Stimulated activated CD4-positive, alpha-beta T cell treated with anti-CD3 and anti-CD28 coated beads, Interleukin-4, amount 100 ng/mL, for 1 hour (primary cell): ENCODE data around the gene TRIM26.

Experiments used
- DNase-seq: peaks from one replicate; pipeline ENCODE4 v3.0.0-alpha.2; 2020

Gene TRIM26

DNA sequence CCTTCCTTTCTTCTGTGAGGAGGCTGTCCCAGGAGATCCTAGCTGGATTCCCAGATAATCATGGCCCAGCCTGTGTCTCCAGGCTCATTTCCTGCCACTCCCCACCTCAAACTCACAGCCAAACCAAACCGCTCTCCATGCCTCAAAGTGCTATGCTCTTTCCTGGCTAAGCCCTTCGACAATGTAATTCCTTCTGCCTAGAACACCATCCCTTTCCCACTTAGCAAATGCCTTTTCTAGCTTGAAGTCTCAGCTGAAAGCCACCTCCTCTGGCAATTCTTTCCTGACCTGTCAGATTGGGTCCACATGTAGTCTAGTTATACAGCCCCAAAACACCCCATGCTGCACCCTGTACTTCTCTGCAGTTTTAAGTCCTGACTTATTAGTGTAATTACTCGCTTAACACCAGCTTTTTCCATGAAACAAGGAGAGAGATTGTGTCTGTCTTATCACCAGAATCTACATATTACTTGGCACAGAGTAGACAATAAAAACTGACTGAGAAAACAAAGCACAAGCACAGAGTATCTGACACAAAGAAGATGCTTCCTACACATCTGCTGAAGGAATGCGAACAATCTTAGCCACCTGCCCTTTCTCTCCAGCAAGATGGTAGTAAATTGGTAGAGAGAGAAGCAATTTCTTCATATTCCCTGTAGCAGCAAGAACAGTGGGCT lies 5.4 kb downstream of the TRIM26 start:
- DNase-seq, result no peak

DNA sequence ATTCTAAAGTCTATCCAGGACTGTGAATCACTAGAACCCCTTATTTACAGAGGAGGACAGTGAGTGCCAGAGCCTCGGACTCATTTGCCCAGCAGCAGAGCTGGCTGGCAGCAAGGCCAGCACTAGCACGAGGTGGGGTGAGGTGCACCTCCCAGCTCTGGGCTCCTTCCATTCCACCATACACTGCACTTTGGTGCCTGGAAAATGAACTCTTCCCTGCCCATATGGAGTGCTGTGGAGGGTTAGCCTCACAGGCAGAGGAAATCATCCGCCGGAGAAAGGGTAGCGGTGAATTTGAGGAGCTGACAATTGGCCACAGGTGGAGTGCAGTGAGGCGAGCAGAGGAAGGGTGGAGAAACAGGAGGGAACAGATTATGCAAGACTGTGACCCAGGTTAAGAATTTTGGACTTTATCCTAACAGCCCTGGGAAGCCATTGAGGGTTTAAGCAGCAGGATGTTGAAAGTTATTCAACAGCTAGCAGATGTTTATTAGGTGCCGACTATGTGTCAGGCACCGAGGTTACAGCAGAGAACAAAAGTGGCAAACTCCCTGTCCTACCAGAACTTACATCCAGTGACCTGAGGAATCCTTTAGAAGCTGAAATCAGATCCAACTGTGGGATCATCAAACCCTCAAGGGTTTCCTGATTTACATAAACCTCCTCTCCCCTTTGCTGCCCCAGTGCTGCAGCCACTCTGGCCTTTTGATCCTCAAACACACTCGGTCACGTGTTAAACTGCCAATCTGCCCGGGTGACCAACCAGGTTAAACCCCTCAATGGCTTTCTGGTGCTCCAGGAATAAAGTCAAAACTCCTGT lies 6.2 kb downstream of the TRIM26 start:
- DNase-seq, result no peak

DNA sequence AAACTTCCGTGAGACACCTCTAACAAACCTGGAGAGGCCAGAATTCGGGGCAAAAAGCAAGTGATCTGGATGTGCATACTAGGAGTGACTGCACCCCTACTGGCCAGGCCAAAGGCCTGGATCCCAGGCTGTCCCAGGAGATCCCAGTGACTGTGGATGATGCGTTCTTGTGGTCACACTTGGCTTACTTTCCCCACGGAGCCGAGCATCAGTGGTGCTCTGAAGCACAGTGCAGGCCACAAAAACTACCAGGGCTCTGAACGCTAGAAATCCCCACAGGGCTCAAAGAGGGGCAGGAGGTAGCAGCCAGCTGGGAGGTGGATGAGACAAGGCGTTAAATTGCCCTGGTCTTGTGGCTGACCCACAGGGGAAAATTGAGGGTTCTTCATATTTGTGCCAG lies 7.1 kb downstream of the TRIM26 start:
- DNase-seq, result no peak

DNA sequence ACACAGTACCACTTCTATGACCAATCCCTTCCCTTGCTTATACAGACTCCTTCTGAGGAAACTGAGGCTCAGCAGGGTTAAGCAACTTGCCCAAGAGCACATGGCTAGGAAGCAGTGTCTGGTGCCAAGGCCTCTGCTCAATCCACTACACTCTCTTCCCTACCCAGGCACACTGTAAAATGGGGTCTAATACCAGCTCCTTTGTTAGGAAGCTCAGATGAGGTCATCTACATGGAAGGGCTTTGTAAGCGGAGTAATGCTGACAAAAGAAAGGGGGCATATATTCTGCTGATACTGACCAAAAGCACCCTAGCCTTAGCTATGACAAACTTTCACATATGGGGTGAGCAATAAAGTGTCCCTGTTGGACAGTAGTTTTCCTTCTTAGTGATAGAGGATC lies 9.1 kb downstream of the TRIM26 start:
- DNase-seq, result no peak

DNA sequence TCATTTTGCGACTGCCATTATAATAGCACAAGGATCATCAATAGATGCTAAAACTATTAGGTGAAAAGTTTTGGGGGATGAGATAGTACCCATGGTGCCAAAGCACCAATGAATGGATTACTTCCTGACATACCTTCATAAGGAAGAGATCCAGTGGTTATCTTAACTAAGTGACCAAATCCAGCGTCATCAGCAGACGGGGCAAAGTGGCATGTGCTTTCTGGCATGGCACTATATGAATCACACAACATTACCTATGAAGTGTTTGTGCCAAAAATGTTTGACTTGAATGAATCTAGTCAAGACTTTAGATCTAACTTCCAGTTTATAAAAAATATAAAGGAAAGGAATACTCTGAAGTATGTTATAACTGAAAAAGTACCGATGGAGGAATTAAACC lies 10.8 kb downstream of the TRIM26 start:
- DNase-seq, result no peak

DNA sequence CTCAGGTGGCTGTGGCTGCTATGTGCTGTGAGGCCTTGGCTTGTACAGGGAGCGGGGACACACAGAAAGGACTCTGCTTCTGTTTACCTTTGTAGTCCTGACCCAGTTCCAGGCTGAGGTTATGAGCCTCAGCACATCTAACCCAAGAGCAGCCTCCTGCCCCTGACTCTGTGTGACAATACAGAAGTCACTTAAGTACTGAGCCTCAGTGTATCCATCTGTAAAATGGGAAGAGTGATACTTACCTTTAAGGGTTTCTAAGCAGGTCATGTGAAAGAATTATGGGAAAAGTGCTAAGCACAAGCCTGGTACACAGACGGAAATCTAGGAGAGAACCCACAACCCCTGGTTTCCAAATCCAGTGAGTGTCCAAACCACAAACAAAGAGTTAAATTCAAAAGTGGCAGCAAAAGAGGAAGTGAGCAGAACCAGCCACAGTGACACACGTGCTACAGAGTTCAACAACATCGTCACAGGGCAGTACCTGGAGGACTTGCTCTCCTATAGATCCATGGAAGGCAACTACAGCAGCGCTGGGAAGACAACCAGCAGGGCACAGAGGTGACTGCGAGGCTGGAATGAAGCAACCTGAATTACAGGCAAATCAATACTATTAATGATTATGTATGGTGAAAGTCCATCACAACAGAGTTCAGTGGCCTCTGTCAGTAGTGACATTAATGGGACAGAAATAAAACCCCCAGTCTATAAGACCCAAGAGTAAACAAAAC lies 12.5 kb downstream of the TRIM26 start:
- no peak for DNase-seq

DNA sequence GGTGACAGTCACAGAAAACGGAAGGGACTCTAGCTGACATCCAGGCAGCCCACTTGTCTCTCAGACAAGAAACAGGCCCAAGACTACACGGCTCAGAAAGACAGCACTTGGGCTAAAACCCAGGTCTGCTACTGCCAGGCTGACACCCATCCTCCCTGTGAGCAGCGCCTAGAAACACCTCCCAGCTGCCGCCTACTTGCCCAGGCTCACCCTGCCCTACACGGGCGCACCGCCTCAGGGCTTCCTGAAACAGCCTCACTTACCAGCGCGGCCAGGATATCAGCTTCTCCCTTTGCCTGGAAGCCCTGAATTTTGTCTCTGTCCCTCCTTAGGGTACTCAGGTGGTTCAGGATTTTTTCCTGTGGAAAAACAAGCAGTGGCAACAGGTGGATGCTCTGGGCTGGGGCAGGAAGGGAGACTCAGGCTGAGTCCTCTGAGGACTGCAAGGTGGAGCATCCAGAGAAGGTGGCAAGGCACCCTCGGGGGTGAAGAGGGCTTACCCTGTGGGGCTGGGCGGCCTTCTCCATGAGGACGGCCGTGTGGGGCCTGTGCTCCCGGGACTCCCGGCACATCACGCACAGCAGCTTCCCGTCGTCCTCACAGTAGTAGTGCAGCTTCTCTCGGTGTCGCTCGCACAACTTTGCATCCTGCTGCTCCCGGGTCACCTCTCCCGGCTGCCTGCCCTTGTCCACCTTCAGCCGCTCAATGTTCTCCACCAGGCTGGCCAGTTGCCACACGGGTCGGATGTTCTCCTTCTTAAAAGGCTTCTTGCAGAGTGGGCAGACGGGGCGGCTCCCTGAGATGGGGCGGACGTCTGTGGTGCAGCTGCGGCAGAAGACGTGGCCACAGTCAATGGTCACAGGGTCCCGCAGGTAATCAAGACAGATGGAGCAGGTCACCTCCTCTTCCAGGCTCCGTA lies 14.8 kb downstream of the TRIM26 start:
- DNase-seq, result no peak

DNA sequence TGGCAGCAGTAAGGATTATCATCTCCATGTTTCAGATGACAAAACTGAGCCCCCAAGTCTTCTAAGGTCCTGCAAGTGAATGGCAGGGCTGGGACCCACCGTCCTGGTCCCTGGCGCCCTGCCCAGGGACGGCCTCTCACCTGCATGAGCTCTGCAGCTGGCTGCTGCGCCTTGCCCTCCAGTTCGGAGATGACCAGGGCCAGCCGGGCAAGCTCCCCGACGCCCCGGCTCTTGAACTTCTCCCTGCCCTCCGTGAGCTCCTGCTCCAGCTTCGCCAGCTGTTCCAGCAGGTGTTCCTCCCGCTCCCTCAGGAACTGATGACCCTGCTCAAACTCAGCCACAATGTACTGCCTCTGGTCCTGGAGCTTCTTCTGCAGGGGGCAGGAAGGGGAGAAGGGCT lies 16.8 kb downstream of the TRIM26 start:
- no peak for DNase-seq

DNA sequence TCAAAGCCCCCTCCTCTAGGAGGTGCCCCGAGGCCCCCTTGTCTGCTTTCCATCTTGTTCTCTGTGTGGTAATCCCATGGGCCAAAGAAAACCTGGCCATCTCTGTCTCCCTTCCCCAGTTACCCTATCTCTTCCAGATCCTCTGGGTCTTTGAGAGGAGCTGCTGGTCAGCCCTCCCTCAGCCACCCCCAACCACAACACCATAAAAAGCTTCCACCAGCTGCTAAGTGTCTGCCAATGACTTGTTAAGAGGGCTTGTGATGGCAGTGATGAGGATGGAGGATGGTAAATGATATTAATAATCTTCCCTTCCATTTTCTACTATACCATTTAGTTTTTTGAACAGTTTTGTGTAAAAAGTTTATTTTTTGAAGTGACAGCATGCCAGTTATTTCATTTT lies 17.3 kb downstream of the TRIM26 start:
- DNase-seq, result no peak

DNA sequence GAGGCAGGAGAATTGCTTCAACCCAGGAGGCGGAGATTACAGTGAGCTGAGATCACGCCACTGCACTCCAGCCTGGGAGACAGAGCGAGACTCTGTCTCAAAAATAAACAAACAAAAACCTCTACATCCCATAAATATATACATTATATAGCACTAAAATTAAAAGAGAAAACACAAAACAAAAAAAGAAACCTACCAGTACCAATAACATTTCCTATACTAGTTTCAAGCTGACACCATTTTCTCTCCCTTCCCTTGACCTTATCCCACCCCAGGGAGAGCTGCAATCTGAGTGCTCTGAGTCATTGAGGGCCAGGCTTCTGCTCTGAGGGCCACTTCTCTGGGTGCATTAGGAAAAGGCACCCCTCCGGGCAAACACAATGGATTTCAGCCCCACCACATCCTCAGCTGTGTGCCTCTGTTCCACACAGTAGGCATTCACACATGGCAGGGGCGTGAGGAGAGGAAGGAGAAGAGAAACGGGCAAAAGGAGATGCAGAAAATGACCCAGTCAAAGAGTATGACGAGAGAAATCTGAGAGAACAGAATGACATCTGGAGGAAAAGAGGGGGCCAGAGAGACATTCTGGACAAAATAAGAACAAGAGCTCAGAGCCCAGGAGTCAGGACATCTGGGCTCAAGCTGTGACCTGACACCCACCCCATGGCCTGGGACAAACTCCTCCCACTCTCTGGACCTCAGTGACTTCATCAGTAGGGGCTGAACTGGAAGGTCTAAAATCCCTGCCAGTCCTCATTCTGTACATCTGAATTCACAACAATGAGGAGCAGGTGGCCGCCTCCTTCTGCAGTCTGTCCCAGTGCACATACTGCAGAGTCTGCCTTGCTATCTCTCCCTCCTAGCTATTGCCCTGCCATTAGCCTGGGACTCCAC lies 18.2 kb downstream of the TRIM26 start:
- DNase-seq, result no peak

DNA sequence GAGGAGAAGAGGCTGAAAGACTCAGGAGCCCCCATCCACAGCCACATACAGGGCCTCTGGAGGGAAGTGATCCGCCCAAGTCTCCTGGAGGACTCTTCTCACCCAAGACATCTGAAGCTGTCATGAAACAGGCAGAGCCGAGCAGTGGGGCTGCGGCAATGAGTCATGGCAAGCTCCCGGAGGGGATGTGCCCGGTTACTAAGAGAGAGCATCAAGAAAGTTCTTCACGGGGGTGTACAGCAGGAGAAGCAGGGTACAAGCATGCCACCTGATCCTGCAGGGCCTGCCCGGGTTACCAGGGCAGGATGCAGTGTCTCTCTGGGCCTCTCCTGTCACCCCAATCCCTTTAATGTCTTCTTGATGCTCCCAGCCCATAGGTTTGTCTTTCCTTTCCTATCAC lies 21.1 kb downstream of the TRIM26 start:
- no peak for DNase-seq

DNA sequence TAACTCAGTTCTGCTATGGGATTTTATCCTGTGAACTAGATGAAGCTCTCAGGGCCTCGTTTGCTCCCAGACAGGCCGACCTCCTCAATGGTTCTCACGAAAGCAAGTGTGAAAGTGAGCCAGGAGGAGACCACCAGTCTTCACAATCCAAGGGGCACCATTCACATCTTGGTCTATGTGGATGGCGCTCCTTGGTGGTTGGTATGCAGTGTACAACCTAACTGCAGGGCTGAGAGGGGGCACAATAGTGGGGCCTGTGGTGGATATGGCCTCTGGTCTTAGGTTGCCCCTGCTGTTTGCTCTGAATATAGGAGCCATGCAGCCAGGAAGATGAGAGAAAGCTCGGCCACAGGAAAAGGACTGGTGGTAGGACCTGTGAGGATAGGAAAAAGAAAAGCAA lies 24.7 kb downstream of the TRIM26 start:
- DNase-seq, result no peak

DNA sequence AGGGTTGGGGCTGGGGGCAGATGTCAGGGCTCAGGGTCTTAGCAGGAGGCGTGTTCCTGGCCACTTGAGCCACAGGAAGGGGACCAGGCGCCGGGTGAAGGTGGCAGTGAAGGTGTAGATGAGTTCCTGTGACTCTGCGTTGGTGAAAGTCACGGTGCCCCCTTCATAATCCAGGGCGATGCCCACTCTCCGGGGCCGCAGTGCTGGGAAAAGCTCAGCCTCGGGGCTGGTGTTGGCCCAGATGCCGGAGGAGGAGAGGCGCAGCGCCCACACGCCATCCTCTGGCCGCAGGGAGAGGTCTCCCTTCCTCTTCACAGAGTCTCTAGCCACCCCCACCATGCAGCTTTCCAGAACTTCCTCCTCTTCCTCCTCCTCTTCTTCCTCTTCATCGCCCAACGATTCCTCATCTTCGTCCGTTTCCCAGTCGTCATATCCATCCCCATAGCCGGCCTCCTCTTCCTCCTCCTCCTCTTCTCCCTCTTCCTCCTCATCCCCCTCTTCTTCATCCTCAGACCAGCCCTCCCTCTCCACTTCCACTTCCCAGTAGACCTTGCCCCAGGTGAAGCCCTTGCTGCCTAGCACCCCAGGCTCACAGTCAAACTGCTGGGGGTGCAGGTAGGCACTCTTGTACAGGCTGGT lies 27.2 kb downstream of the TRIM26 start:
- DNase-seq, result no peak

DNA sequence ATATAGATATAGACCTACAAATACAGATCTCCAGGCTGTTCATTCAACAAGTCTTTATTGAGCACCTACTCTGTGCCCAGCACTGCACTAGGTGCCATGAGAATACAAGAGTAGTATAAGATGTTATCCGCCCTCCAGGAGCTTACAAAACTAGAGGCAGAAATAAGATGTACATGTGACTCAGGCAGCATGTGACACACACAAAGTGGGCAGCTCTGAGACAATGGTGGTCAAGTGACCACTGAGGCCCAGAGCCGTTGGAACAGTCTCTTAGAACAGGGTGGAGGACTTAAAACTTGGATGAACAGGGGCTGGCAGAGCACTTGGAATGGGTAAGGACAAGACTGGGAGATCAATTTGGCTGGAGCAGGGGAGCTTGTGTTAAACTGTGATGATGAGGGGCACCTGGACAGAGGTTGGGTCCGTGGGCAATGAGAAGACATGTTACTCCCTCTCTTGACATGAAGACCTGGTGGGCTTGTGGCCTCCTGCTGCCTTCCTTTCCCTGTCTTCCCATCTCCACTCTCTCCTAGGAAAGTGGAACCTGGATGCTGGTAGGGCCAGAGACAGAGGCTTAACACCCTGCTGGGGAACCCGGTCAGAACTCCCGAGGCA lies 28.7 kb downstream of the TRIM26 start:
- DNase-seq, result no peak

DNA sequence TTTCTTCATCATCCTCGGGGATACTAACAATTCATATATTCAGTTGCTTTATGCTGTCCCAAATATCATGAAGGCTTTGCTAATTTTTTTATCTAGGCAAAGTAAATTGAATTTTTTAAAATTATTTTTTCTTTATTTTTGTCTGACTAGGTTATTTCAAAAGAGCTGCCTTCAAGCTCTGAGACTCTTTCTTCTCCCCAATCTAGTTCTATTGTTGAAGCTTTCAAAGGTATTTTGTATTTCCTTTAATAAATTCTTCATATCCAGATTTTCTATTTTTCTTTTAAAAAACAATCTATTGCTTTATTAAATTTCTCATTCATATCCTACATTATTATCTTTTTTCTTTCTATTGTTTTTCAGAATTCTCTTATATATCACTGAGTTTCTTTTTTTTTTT lies 33.1 kb downstream of the TRIM26 start:
- no peak for DNase-seq

DNA sequence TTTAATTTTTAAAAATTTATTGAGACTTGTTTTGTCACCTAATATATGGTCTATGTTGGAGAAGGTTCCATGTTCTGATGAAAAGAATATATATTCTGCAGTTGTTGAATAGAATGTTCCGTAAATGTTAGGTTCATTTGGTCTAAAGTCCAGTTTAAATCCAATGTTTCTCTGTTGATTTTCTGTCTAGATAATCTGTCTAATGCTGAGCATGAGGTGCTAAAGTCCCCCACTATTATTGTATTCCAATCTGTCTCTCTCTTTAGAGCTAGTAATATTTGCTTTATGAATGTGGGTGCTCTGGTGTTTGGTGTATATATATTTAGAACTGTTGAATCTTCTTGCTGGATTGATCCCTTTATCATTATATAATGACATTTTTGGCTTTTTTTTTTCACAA lies 34.4 kb downstream of the TRIM26 start:
- DNase-seq, result no peak

DNA sequence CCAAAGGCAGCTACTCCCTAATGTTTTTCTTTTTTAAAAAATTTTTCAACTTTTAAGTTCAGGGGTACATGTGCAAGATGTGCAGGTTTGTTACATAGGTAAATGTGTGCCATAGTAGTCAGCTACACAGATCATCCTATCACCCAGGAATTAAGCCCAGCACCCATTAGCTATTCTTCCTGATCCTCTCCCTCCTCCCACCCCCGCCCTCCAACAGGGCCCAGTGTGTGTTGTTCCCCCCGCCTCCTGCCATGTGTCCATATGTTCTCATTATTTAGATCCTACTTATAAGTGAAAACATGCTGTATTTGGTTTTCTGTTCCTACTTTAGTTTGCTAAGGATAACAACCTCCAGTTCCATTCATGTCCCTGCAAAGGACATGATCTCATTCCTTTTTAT lies 37.4 kb downstream of the TRIM26 start:
- DNase-seq, result no peak

DNA sequence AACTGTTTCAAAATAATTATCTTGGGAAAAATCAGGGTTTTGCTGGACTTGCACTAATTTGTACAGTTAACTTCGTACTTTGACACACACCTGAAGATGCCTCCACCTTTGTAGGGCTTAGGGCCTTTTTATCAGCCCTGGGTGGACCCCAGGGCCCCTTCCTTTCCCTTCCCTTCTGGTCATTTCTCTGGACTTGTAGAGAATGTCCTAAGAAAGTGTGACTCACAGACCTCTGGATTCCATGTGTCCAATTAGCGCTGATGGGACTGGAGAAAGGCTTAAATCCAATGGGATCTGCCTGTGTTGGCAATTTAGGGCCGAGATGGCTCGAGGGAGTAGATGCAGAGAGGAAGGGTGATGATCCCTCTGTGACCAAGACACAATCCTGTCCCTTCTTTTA lies 40.5 kb downstream of the TRIM26 start:
- no peak for DNase-seq

DNA sequence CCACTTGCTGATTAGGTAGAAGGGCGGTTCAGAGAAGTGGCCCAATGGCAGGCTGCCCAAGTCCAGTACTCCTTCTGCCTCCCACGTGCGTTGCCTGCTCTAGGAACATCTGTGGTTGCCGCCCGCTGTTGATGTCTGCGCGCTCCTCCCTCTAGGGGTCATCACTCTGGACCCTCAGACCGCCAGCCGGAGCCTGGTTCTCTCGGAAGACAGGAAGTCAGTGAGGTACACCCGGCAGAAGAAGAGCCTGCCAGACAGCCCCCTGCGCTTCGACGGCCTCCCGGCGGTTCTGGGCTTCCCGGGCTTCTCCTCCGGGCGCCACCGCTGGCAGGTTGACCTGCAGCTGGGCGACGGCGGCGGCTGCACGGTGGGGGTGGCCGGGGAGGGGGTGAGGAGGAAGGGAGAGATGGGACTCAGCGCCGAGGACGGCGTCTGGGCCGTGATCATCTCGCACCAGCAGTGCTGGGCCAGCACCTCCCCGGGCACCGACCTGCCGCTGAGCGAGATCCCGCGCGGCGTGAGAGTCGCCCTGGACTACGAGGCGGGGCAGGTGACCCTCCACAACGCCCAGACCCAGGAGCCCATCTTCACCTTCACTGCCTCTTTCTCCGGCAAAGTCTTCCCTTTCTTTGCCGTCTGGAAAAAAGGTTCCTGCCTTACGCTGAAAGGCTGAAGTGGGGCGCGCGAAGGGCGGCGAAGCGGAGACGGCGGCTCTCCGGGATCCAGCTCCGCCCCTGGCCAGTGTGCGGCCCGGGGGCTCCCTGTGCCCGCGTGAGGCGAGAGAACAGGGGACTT lies 41.3 kb downstream of the TRIM26 start:
- no peak for DNase-seq
